Measurements from ENCODE around the gene CCR5AS.
"Not testable (repeated sequence)": the region's sequence is repeated elsewhere in the genome, so short reads cannot be mapped to it uniquely, and the experiment has no call there.

CCR5AS gene

GRCh38 chr3:46411271-46411670, 4.4 kb upstream of the CCR5AS start:
- no peaks in the 10 kb centered on the region for H3K27me3 ChIP-seq (ENCODE audit: control insufficient read depth, insufficient read depth, low read length)
- H3K9ac ChIP-seq (ENCODE audit: low read depth, low read length) = no peak overlapping the region
- no peak overlapping the region for H3K4me3 ChIP-seq (ENCODE audit: low read depth, low read length)
- H3K36me3 ChIP-seq (ENCODE audit: control insufficient read depth, insufficient read depth, low read length) = no peaks in the 10 kb centered on the region
- no peaks in the 10 kb centered on the region for H3K9me3 ChIP-seq (ENCODE audit: control insufficient read depth, insufficient read depth, low read length)
- H3K4me1 ChIP-seq (ENCODE audit: control insufficient read depth, insufficient read depth, low read length) = no peaks in the 10 kb centered on the region

GRCh38 chr3:46410669-46411068, 3.8 kb upstream of the CCR5AS start:
- no peak overlapping the region for H3K4me3 ChIP-seq (ENCODE audit: low read depth, low read length)
- H3K9me3 ChIP-seq (ENCODE audit: control insufficient read depth, insufficient read depth, low read length) = no peaks in the 10 kb centered on the region
- no peaks in the 10 kb centered on the region for H3K36me3 ChIP-seq (ENCODE audit: control insufficient read depth, insufficient read depth, low read length)
- H3K9ac ChIP-seq (ENCODE audit: low read depth, low read length) = no peak overlapping the region
- H3K4me1 ChIP-seq (ENCODE audit: control insufficient read depth, insufficient read depth, low read length) = no peaks in the 10 kb centered on the region
- no peaks in the 10 kb centered on the region for H3K27me3 ChIP-seq (ENCODE audit: control insufficient read depth, insufficient read depth, low read length)

- no peaks in the 10 kb centered on the region for H3K27me3 ChIP-seq (ENCODE audit: control insufficient read depth, insufficient read depth, low read length)
- no peak overlapping the region for H3K4me3 ChIP-seq (ENCODE audit: low read depth, low read length)
- no peaks in the 10 kb centered on the region for H3K9me3 ChIP-seq (ENCODE audit: control insufficient read depth, insufficient read depth, low read length)
- no peaks in the 10 kb centered on the region for H3K4me1 ChIP-seq (ENCODE audit: control insufficient read depth, insufficient read depth, low read length)
- H3K9ac ChIP-seq (ENCODE audit: low read depth, low read length) = no peak overlapping the region
- no peaks in the 10 kb centered on the region for H3K36me3 ChIP-seq (ENCODE audit: control insufficient read depth, insufficient read depth, low read length)
Measured at GRCh38 chr3:46409739-46410489, 3.0 kb upstream of the CCR5AS start.

GRCh38 chr3:46408853-46409252, 2.0 kb upstream of the CCR5AS start:
- Histone ChIP-seq H3K9ac (ENCODE audit: low read depth, low read length) (no peak overlapping the region), H3K4me3 (ENCODE audit: low read depth, low read length) (no peak overlapping the region), H3K27me3 (ENCODE audit: control insufficient read depth, insufficient read depth, low read length) (no peaks in the 10 kb centered on the region), H3K36me3 (ENCODE audit: control insufficient read depth, insufficient read depth, low read length) (no peaks in the 10 kb centered on the region), H3K9me3 (ENCODE audit: control insufficient read depth, insufficient read depth, low read length) (no peaks in the 10 kb centered on the region), H3K4me1 (ENCODE audit: control insufficient read depth, insufficient read depth, low read length) (no peaks in the 10 kb centered on the region)

GRCh38 chr3:46407970-46408369, 1.1 kb upstream of the CCR5AS start:
- H3K9me3 ChIP-seq (ENCODE audit: control insufficient read depth, insufficient read depth, low read length) = no peaks in the 10 kb centered on the region
- no peaks in the 10 kb centered on the region for H3K27me3 ChIP-seq (ENCODE audit: control insufficient read depth, insufficient read depth, low read length)
- no peaks in the 10 kb centered on the region for H3K36me3 ChIP-seq (ENCODE audit: control insufficient read depth, insufficient read depth, low read length)
- H3K9ac ChIP-seq (ENCODE audit: low read depth, low read length) = no peak overlapping the region
- H3K4me3 ChIP-seq (ENCODE audit: low read depth, low read length) = no peak overlapping the region
- no peaks in the 10 kb centered on the region for H3K4me1 ChIP-seq (ENCODE audit: control insufficient read depth, insufficient read depth, low read length)

- Histone ChIP-seq H3K9me3 (ENCODE audit: control insufficient read depth, insufficient read depth, low read length) (no peaks in the 10 kb centered on the region), H3K4me3 (ENCODE audit: low read depth, low read length) (no peak overlapping the region), H3K36me3 (ENCODE audit: control insufficient read depth, insufficient read depth, low read length) (no peaks in the 10 kb centered on the region), H3K9ac (ENCODE audit: low read depth, low read length) (no peak overlapping the region), H3K4me1 (ENCODE audit: control insufficient read depth, insufficient read depth, low read length) (no peaks in the 10 kb centered on the region), H3K27me3 (ENCODE audit: control insufficient read depth, insufficient read depth, low read length) (no peaks in the 10 kb centered on the region)
Measured at GRCh38 chr3:46406443-46406787, 451 bp downstream of the CCR5AS start.

GRCh38 chr3:46405301-46406019, 1.4 kb downstream of the CCR5AS start:
- Histone ChIP-seq H3K36me3 (ENCODE audit: control insufficient read depth, insufficient read depth, low read length) (no peaks in the 10 kb centered on the region), H3K4me3 (ENCODE audit: low read depth, low read length) (no peak overlapping the region), H3K27me3 (ENCODE audit: control insufficient read depth, insufficient read depth, low read length) (no peaks in the 10 kb centered on the region), H3K9ac (ENCODE audit: low read depth, low read length) (no peak overlapping the region), H3K4me1 (ENCODE audit: control insufficient read depth, insufficient read depth, low read length) (no peaks in the 10 kb centered on the region), H3K9me3 (ENCODE audit: control insufficient read depth, insufficient read depth, low read length) (no peaks in the 10 kb centered on the region)

- H3K27me3 ChIP-seq (ENCODE audit: control insufficient read depth, insufficient read depth, low read length); H3K4me1 ChIP-seq (ENCODE audit: control insufficient read depth, insufficient read depth, low read length); H3K4me3 ChIP-seq (ENCODE audit: low read depth, low read length); H3K36me3 ChIP-seq (ENCODE audit: control insufficient read depth, insufficient read depth, low read length); H3K9ac ChIP-seq (ENCODE audit: low read depth, low read length); H3K9me3 ChIP-seq (ENCODE audit: control insufficient read depth, insufficient read depth, low read length): not testable (repeated sequence)
Measured at GRCh38 chr3:46402902-46403301, 4.0 kb downstream of the CCR5AS start.

GRCh38 chr3:46401579-46401978, 5.3 kb downstream of the CCR5AS start:
- no peaks in the 10 kb centered on the region for H3K27me3 ChIP-seq (ENCODE audit: control insufficient read depth, insufficient read depth, low read length)
- no peaks in the 10 kb centered on the region for H3K9me3 ChIP-seq (ENCODE audit: control insufficient read depth, insufficient read depth, low read length)
- H3K4me3 ChIP-seq (ENCODE audit: low read depth, low read length) = no peak overlapping the region
- no peaks in the 10 kb centered on the region for H3K36me3 ChIP-seq (ENCODE audit: control insufficient read depth, insufficient read depth, low read length)
- no peak overlapping the region for H3K9ac ChIP-seq (ENCODE audit: low read depth, low read length)
- no peaks in the 10 kb centered on the region for H3K4me1 ChIP-seq (ENCODE audit: control insufficient read depth, insufficient read depth, low read length)

GRCh38 chr3:46400846-46401245, 6.0 kb downstream of the CCR5AS start:
- no peaks in the 10 kb centered on the region for H3K36me3 ChIP-seq (ENCODE audit: control insufficient read depth, insufficient read depth, low read length)
- no peaks in the 10 kb centered on the region for H3K27me3 ChIP-seq (ENCODE audit: control insufficient read depth, insufficient read depth, low read length)
- no peaks in the 10 kb centered on the region for H3K9me3 ChIP-seq (ENCODE audit: control insufficient read depth, insufficient read depth, low read length)
- H3K9ac ChIP-seq (ENCODE audit: low read depth, low read length) = no peak overlapping the region
- no peak overlapping the region for H3K4me3 ChIP-seq (ENCODE audit: low read depth, low read length)
- no peaks in the 10 kb centered on the region for H3K4me1 ChIP-seq (ENCODE audit: control insufficient read depth, insufficient read depth, low read length)

GRCh38 chr3:46400000-46400734, 6.7 kb downstream of the CCR5AS start:
- Histone ChIP-seq H3K4me1 (ENCODE audit: control insufficient read depth, insufficient read depth, low read length) (no peaks in the 10 kb centered on the region), H3K4me3 (ENCODE audit: low read depth, low read length) (no peak overlapping the region), H3K27me3 (ENCODE audit: control insufficient read depth, insufficient read depth, low read length) (no peaks in the 10 kb centered on the region), H3K9me3 (ENCODE audit: control insufficient read depth, insufficient read depth, low read length) (no peaks in the 10 kb centered on the region), H3K9ac (ENCODE audit: low read depth, low read length) (no peak overlapping the region), H3K36me3 (ENCODE audit: control insufficient read depth, insufficient read depth, low read length) (no peaks in the 10 kb centered on the region)

GRCh38 chr3:46399557-46399956, 7.3 kb downstream of the CCR5AS start:
- no peaks in the 10 kb centered on the region for H3K9me3 ChIP-seq (ENCODE audit: control insufficient read depth, insufficient read depth, low read length)
- no peak overlapping the region for H3K9ac ChIP-seq (ENCODE audit: low read depth, low read length)
- no peaks in the 10 kb centered on the region for H3K4me1 ChIP-seq (ENCODE audit: control insufficient read depth, insufficient read depth, low read length)
- H3K27me3 ChIP-seq (ENCODE audit: control insufficient read depth, insufficient read depth, low read length) = no peaks in the 10 kb centered on the region
- no peak overlapping the region for H3K4me3 ChIP-seq (ENCODE audit: low read depth, low read length)
- no peaks in the 10 kb centered on the region for H3K36me3 ChIP-seq (ENCODE audit: control insufficient read depth, insufficient read depth, low read length)
